HEK293 (cell line): Measurements from ENCODE around the gene PTPRN2.

ENCODE experiments used
- ZNF133 ChIP-seq: fragments of 450-650 bp; formaldehyde crosslinking; IDR thresholded peaks from 2 replicates; pipeline ENCODE4 v1.5.1; 2016; ENCODE audit warnings: missing biosample characterization, missing genetic modification characterization
- ZNF274 ChIP-seq, 2 experiments: fragments of 200-500 bp in 1 of 2; fragments of 450-650 bp in 1 of 2; sonication (Bioruptor generic) in 1 of 2; formaldehyde crosslinking in 1 of 2; IDR thresholded peaks; 2 replicates each; pipeline versions ENCODE4 v1.5.1 to v1.6.1; 2014 to 2016; ENCODE audit warnings: borderline replicate concordance in 1 of 2, inconsistent platforms in 1 of 2, low read length in 1 of 2, missing biosample characterization in 1 of 2, missing genetic modification characterization in 1 of 2
- ZNF558 ChIP-seq: fragments of 450-650 bp; formaldehyde crosslinking; IDR thresholded peaks from 2 replicates; pipeline ENCODE4 v1.5.1; 2016; ENCODE audit warnings: missing biosample characterization, missing genetic modification characterization
- ZNF791 ChIP-seq: fragments of 450-650 bp; formaldehyde crosslinking; IDR thresholded peaks from 2 replicates; pipeline ENCODE4 v1.5.1; 2016; ENCODE audit warnings: missing biosample characterization, missing genetic modification characterization
- TF ChIP-seq, protein P1 (sequence below): fragments of 450-650 bp; formaldehyde crosslinking; IDR thresholded peaks from 2 replicates; pipeline ENCODE4 v1.5.1; 2016; ENCODE audit warnings: missing biosample characterization, missing genetic modification characterization
- TF ChIP-seq, protein P2 (sequence below): fragments of 450-650 bp; formaldehyde crosslinking; optimal IDR thresholded peaks from 2 replicates; pipeline ENCODE3; 2016; ENCODE audit warnings: missing biosample characterization, mild to moderate bottlenecking, missing genetic modification characterization
- TF ChIP-seq, protein P3 (sequence below): fragments of 450-650 bp; formaldehyde crosslinking; IDR thresholded peaks from 2 replicates; pipeline ENCODE4 v1.5.1; 2016; ENCODE audit warnings: missing biosample characterization, missing genetic modification characterization
- TF ChIP-seq, protein P4 (sequence below): fragments of 450-650 bp; IDR thresholded peaks from 2 replicates; pipeline ENCODE4 v1.5.1; 2018; ENCODE audit warnings: missing biosample characterization, mild to moderate bottlenecking, missing genetic modification characterization
- TF ChIP-seq, protein P5 (sequence below): sonication (generic); formaldehyde crosslinking; IDR thresholded peaks from 2 replicates; pipeline ENCODE4 v1.8.1; 2022; ENCODE audit warnings: mild to moderate bottlenecking, moderate library complexity, missing genetic modification reagents

DNA sequence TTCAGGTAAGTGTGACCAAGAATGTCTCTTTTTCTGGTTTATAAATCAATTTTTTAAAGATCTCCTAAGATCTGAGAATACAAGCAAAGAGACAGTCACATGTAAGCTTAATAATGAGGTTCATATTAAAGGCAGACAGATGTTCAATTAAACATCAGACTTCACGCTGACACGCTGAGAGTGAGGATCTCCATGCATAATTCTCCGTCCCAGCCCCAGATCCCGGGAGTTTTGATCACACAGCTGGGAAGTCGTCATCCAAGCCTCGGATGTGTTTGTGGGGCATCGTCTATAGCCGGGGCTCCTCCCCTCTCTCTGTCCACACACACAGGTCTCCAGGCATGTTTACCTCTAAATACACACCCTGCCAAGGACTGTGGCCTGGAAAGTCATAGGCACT lies 223.2 kb downstream of the PTPRN2 start:
- TF ChIP-seq, protein P1, sequence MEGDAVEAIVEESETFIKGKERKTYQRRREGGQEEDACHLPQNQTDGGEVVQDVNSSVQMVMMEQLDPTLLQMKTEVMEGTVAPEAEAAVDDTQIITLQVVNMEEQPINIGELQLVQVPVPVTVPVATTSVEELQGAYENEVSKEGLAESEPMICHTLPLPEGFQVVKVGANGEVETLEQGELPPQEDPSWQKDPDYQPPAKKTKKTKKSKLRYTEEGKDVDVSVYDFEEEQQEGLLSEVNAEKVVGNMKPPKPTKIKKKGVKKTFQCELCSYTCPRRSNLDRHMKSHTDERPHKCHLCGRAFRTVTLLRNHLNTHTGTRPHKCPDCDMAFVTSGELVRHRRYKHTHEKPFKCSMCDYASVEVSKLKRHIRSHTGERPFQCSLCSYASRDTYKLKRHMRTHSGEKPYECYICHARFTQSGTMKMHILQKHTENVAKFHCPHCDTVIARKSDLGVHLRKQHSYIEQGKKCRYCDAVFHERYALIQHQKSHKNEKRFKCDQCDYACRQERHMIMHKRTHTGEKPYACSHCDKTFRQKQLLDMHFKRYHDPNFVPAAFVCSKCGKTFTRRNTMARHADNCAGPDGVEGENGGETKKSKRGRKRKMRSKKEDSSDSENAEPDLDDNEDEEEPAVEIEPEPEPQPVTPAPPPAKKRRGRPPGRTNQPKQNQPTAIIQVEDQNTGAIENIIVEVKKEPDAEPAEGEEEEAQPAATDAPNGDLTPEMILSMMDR, result no peak
- TF ChIP-seq ZNF791 (no peak), ZNF558 (tag by site-specific recombination) (no peak), ZNF133 (tag by site-specific recombination) (no peak), ZNF274 (IDR thresholded peaks at IDR 0.05; ENCODE audit: low read length) (no peak), ZNF274 (tag by site-specific recombination; IDR thresholded peaks at IDR 0.05; ENCODE audit: borderline replicate concordance) (no peak)
- TF ChIP-seq, protein P2, sequence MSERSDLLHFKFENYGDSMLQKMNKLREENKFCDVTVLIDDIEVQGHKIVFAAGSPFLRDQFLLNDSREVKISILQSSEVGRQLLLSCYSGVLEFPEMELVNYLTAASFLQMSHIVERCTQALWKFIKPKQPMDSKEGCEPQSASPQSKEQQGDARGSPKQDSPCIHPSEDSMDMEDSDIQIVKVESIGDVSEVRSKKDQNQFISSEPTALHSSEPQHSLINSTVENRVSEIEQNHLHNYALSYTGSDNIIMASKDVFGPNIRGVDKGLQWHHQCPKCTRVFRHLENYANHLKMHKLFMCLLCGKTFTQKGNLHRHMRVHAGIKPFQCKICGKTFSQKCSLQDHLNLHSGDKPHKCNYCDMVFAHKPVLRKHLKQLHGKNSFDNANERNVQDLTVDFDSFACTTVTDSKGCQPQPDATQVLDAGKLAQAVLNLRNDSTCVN (tag by site-specific recombination), result no peak
- TF ChIP-seq, protein P3, sequence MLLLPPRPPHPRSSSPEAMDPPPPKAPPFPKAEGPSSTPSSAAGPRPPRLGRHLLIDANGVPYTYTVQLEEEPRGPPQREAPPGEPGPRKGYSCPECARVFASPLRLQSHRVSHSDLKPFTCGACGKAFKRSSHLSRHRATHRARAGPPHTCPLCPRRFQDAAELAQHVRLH, result no peak
- TF ChIP-seq, protein P4, sequence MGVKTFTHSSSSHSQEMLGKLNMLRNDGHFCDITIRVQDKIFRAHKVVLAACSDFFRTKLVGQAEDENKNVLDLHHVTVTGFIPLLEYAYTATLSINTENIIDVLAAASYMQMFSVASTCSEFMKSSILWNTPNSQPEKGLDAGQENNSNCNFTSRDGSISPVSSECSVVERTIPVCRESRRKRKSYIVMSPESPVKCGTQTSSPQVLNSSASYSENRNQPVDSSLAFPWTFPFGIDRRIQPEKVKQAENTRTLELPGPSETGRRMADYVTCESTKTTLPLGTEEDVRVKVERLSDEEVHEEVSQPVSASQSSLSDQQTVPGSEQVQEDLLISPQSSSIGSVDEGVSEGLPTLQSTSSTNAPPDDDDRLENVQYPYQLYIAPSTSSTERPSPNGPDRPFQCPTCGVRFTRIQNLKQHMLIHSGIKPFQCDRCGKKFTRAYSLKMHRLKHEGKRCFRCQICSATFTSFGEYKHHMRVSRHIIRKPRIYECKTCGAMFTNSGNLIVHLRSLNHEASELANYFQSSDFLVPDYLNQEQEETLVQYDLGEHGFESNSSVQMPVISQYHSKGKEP (tag by site-specific recombination), result no peak
- TF ChIP-seq, protein P5, sequence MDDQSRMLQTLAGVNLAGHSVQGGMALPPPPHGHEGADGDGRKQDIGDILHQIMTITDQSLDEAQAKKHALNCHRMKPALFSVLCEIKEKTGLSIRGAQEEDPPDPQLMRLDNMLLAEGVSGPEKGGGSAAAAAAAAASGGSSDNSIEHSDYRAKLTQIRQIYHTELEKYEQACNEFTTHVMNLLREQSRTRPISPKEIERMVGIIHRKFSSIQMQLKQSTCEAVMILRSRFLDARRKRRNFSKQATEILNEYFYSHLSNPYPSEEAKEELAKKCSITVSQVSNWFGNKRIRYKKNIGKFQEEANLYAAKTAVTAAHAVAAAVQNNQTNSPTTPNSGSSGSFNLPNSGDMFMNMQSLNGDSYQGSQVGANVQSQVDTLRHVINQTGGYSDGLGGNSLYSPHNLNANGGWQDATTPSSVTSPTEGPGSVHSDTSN (CRISPR knock-in tag), result no peak
